Stomach (tissue), 4 donors: ENCODE measurements around the gene ZDHHC9.

Experiments used
- CTCF ChIP-seq, 7 experiments: fragments of 450-650 bp in 4 of 7; fragments of 200-600 bp in 3 of 7; sonication (generic) in 3 of 7; IDR thresholded peaks; one replicate each; pipeline ENCODE4 v1.5.1; 2016 to 2019; ENCODE audit warnings: antibody characterized with exemption in 7 of 7, control low read depth in 2 of 7, mild to moderate bottlenecking in 1 of 7
- POLR2A ChIP-seq, 4 donors: fragments of 450-650 bp; IDR thresholded peaks; one replicate each; pipeline ENCODE4 v1.6.1; 2016; ENCODE audit warnings: antibody characterized with exemption in 4 of 4, control low read depth in 2 of 4, mild to moderate bottlenecking in 1 of 4, moderate library complexity in 1 of 4
- POLR2AphosphoS5 ChIP-seq, 3 donors: sonication (generic); formaldehyde crosslinking; IDR thresholded peaks; one replicate each; pipeline ENCODE4 v1.6.1; 2016; ENCODE audit warnings: antibody characterized with exemption in 3 of 3

GRCh38 chrX:129831091-129831885 lies 12.4 kb downstream of the ZDHHC9 start:
- TF ChIP-seq CTCF (IDR thresholded peaks at IDR 0.05) (no peak), POLR2A (IDR thresholded peaks at IDR 0.05) (no peak), POLR2AphosphoS5 (IDR thresholded peaks at IDR 0.05) (no peak)
